ENCODE results near the gene ARHGAP1. TPM values are rescaled to one million over a fixed set of nuclear protein-coding genes. Genes with fewer than 3 reads are reported as not detected.

Gene ARHGAP1
- polyA plus RNA-seq, 1 donor from 2014 or later, result 9.3 TPM

- Histone ChIP-seq H3K79me2 (replicated peaks; ENCODE audit: insufficient read depth, low read length) (no peaks in the 10 kb centered on the region), H3K4me3 (ENCODE audit: low read length) (no peak overlapping the region), H3K9me2 (ENCODE audit: insufficient read depth, low read length) (no peaks in the 10 kb centered on the region), H3K9ac (ENCODE audit: low read length) (no peak overlapping the region), H3K27me3 (ENCODE audit: insufficient read depth, low read depth, low read length) (no peaks in the 10 kb centered on the region), H3K4me2 (ENCODE audit: low read length) (no peak overlapping the region), H3K36me3 (ENCODE audit: insufficient read depth, low read length) (no peaks in the 10 kb centered on the region), H3F3A (ENCODE audit: insufficient read depth, low read length, poor library complexity, severe bottlenecking) (no peaks in the 10 kb centered on the region), H4K20me1 (ENCODE audit: insufficient read depth) (no peaks in the 10 kb centered on the region), H3K9me3 (ENCODE audit: low read length) (no peaks in the 10 kb centered on the region), H3K27ac (ENCODE audit: low read length) (no peak overlapping the region), H2AFZ (ENCODE audit: low read depth, low read length) (no peak overlapping the region)
- TF ChIP-seq EZH2 (IDR thresholded peaks at IDR 0.05; ENCODE audit: borderline replicate concordance, insufficient read depth, low read length, poor library complexity, severe bottlenecking) (no peak), RAD21 (conservative IDR thresholded peaks at IDR 0.05) (no peak), POLR2AphosphoS5 (IDR thresholded peaks at IDR 0.05) (no peak), MXI1 (conservative IDR thresholded peaks at IDR 0.05; ENCODE audit: poor library complexity, severe bottlenecking) (no peak), SMC3 (conservative IDR thresholded peaks at IDR 0.05; ENCODE audit: poor library complexity) (no peak), EP300 (conservative IDR thresholded peaks at IDR 0.05; ENCODE audit: poor library complexity, severe bottlenecking) (no peak), REST (IDR thresholded peaks at IDR 0.05; ENCODE audit: borderline replicate concordance) (no peak), TAF1 (IDR thresholded peaks at IDR 0.05; ENCODE audit: low read depth) (no peak), CTCF (IDR thresholded peaks at IDR 0.05; ENCODE audit: poor library complexity, severe bottlenecking) (no peak)
These were observed 19.3 kb upstream of the ARHGAP1 start for GRCh38 chr11:46719543-46720218.

- no peaks in the 10 kb centered on the region for H4K20me1 ChIP-seq (ENCODE audit: insufficient read depth)
- no peak for TF ChIP-seq RAD21 (conservative IDR thresholded peaks at IDR 0.05)
- no peak for TF ChIP-seq REST (IDR thresholded peaks at IDR 0.05; ENCODE audit: borderline replicate concordance)
- TF ChIP-seq CTCF (IDR thresholded peaks at IDR 0.05; ENCODE audit: poor library complexity, severe bottlenecking), result no peak
- no peak for TF ChIP-seq POLR2AphosphoS5 (IDR thresholded peaks at IDR 0.05)
- no peak for TF ChIP-seq SMC3 (conservative IDR thresholded peaks at IDR 0.05; ENCODE audit: poor library complexity)
- TF ChIP-seq MXI1 (conservative IDR thresholded peaks at IDR 0.05; ENCODE audit: poor library complexity, severe bottlenecking), result no peak
- TF ChIP-seq TAF1 (IDR thresholded peaks at IDR 0.05; ENCODE audit: low read depth), result no peak
- TF ChIP-seq EP300 (conservative IDR thresholded peaks at IDR 0.05; ENCODE audit: poor library complexity, severe bottlenecking), result no peak
- TF ChIP-seq EZH2 (IDR thresholded peaks at IDR 0.05; ENCODE audit: borderline replicate concordance, insufficient read depth, low read length, poor library complexity, severe bottlenecking), result no peak
- H3K9ac ChIP-seq (ENCODE audit: low read length), result no peak within 1 kb of the TSS
- no peaks in the 10 kb centered on the region for H3K79me2 ChIP-seq (replicated peaks; ENCODE audit: insufficient read depth, low read length)
- H3K9me3 ChIP-seq (ENCODE audit: low read length), result no peaks in the 10 kb centered on the region
- H2AFZ ChIP-seq (ENCODE audit: low read depth, low read length), result no peak within 1 kb of the TSS
- no peak within 1 kb of the TSS for H3K4me2 ChIP-seq (ENCODE audit: low read length)
- no peak within 1 kb of the TSS for H3K27ac ChIP-seq (ENCODE audit: low read length)
- H3K4me3 ChIP-seq (ENCODE audit: low read length), result no peak within 1 kb of the TSS
- H3F3A ChIP-seq (ENCODE audit: insufficient read depth, low read length, poor library complexity, severe bottlenecking), result no peaks in the 10 kb centered on the region
- H3K9me2 ChIP-seq (ENCODE audit: insufficient read depth, low read length), result no peaks in the 10 kb centered on the region
- H3K27me3 ChIP-seq (ENCODE audit: insufficient read depth, low read depth, low read length), result no peaks in the 10 kb centered on the region
- no peaks in the 10 kb centered on the region for H3K36me3 ChIP-seq (ENCODE audit: insufficient read depth, low read length)
These were observed 18.7 kb upstream of the ARHGAP1 start, which contains the start of gene F2 for GRCh38 chr11:46719048-46719542. Gene F2, plus strand, starts transcription at chr11:46719213. Its CDS starts 23 bp downstream, at chr11:46719236.

All from neural cell (in vitro differentiated cells).